ENCODE measurements around the gene SSMEM1.
A peak's percentile ranks its signal among the peaks of the same experiment; 100 is the strongest.
"Not testable (repeated sequence)": the region's sequence is repeated elsewhere in the genome, so short reads cannot be mapped to it uniquely, and the experiment has no call there.

Gene SSMEM1

GRCh38 chr7:130207642-130208041, at the start of gene SSMEM1:
Gene SSMEM1, plus strand, starts transcription at chr7:130207860. Its CDS starts 51 bp downstream, at chr7:130207911.
- DNase-seq, result no peak

- no peak for DNase-seq
Observed at GRCh38 chr7:130160023-130160422, 47.6 kb upstream of the SSMEM1 start.

GRCh38 chr7:130160455-130160854, 47.2 kb upstream of the SSMEM1 start:
- no peak for DNase-seq

GRCh38 chr7:130162196-130162595, 45.5 kb upstream of the SSMEM1 start:
- no peak for DNase-seq

- no peak for DNase-seq
Observed at GRCh38 chr7:130174237-130174959, 33.3 kb upstream of the SSMEM1 start.

GRCh38 chr7:130178251-130178650, 29.4 kb upstream of the SSMEM1 start:
- no peak for DNase-seq

GRCh38 chr7:130179631-130180030, 28.0 kb upstream of the SSMEM1 start:
- no peak for DNase-seq

GRCh38 chr7:130180571-130181262, 26.9 kb upstream of the SSMEM1 start:
- DNase-seq, result peak; percentile 65

GRCh38 chr7:130181263-130181605, 26.4 kb upstream of the SSMEM1 start:
- no peak for DNase-seq

- no peak for DNase-seq
Observed at GRCh38 chr7:130182990-130183389, 24.7 kb upstream of the SSMEM1 start.

- not testable (repeated sequence) for DNase-seq
Observed at GRCh38 chr7:130184349-130184748, 23.3 kb upstream of the SSMEM1 start.

GRCh38 chr7:130187360-130187759, 20.3 kb upstream of the SSMEM1 start:
- DNase-seq, result no peak

GRCh38 chr7:130189343-130189742, 18.3 kb upstream of the SSMEM1 start:
- DNase-seq, result no peak

- DNase-seq, result no peak
Observed at GRCh38 chr7:130191791-130192190, 15.9 kb upstream of the SSMEM1 start.

- no peak for DNase-seq
Observed at GRCh38 chr7:130195396-130195795, 12.3 kb upstream of the SSMEM1 start.

- DNase-seq, result no peak
Observed at GRCh38 chr7:130196476-130196875, 11.2 kb upstream of the SSMEM1 start.

- no peak for DNase-seq
Observed at GRCh38 chr7:130197094-130197493, 10.6 kb upstream of the SSMEM1 start.

GRCh38 chr7:130201796-130202195, 5.9 kb upstream of the SSMEM1 start:
- no peak for DNase-seq

- peak; percentile 97 for DNase-seq
Observed at GRCh38 chr7:130205084-130205947, 2.3 kb upstream of the SSMEM1 start, which contains the start of gene TMEM209. Gene TMEM209, minus strand, starts transcription at chr7:130205406. Its CDS starts 31 bp downstream, at chr7:130205375.

GRCh38 chr7:130207033-130207432, 627 bp upstream of the SSMEM1 start:
- no peak for DNase-seq

GRCh38 chr7:130208516-130208915, 856 bp downstream of the SSMEM1 start:
- no peak for DNase-seq

- no peak for DNase-seq
Observed at GRCh38 chr7:130210181-130210935, 2.7 kb downstream of the SSMEM1 start.

GRCh38 chr7:130213828-130214227, 6.2 kb downstream of the SSMEM1 start:
- DNase-seq, result no peak

Data from stimulated activated CD4-positive, alpha-beta T cell treated with anti-CD3 and anti-CD28 coated beads, Interleukin-4, amount 100 ng/mL, for 24 hours (primary cell).